Posterior cingulate gyrus (tissue), 11 donors: Measurements from ENCODE around the gene EPHA10.
"Not testable (repeated sequence)": the region's sequence is repeated elsewhere in the genome, so short reads cannot be mapped to it uniquely, and the experiment has no call there.

Experiments
- DNase-seq, 10 donors: peaks; one replicate each; pipeline versions ENCODE4 v3.0.0 to v3.0.0-alpha.2; 2020 to 2021; ENCODE audit warnings: mixed read lengths in 3 of 10
- intact Hi-C: fragments of 100-400 bp; cut with DNase I; formaldehyde crosslinking; loops from one replicate; pipeline ENCODE4 v1.15.1; 2023

Gene EPHA10

DNA sequence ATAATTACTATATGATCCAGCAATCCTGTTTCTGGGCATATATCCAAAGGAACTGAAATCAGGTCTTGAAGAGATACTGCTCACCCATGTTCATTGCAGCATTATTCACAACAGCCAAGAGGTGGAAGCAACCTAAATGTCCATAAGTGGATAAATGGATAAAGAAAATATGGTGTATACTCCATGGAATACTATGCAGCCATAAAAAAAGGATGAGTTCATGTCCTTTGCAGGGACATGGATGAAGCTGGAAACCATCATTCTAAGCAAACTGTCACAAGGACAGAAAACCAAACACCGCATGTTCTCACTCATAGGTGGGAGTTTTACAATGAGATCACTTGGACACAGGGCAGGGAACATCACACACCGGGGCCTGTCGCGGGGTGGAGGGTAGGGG is 26.3 kb downstream of the EPHA10 start:
- intact Hi-C loops, DNase-seq: not testable (repeated sequence)

DNA sequence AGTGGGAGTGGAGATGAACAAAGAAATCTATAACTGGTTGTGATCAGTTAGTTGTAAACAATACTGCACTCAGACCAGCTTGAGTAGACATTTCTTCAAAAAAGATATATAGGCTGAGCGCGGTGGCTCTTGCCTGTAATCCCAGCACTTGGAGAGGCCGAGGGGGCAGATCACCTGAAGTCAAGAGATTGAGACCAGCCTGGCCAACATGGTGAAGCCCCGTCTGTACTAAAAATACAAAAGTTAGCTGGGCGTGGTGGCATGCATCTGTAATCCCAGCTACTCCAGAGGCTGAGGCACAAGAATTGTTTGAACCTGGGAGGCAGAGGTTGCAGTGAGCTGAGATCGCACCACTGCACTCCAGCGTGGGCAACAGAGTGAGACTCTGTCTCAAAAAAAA is 26.9 kb downstream of the EPHA10 start:
- intact Hi-C loops, DNase-seq: not testable (repeated sequence)

DNA sequence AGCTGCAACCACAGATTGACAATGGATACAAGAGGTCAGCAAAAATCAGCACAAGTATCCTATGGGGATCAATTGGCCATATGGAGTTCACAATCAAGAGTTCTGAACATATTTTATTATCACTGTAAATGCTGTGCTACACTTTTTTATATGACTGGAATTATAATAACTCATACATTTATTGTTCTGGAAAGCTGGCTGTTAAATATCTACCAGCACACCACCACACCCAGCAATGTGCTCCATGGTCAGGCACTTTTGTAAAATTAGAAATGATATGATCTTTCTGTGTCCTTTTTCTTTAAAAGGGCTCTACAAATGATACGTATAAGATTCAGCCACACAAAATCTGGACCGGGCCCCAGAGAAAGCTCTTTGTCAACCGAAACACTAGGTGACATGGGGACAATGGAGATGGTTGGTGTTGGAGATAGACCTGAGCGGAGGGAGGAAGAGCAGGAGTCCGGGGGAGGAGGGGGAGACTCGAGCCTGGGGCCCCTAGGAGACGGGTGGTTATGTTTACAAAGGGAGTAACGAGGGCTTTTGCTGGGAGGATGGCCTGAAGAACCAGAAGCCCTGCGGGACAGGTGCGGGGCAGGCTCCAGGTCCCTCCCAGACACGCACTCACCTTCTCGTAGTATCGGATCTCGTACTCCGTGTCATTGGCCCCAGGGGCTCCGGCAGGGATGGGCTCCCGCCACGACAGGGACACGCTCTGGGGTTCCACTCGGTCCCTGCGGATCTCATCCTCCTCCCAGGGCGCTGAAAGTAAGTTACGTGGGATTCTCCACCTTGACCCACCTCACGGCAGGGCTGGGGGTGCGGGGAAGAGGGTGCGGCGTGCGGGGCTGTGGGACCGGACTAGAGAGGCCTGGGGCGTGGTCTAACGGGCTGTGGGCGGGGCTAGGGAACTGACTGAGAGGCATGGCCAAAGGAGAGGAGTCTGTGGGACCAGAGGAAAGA is 30.0 kb downstream of the EPHA10 start:
- intact Hi-C loops: no loop called here
- DNase-seq: peak in 1 of 10 donors; percentile 33

DNA sequence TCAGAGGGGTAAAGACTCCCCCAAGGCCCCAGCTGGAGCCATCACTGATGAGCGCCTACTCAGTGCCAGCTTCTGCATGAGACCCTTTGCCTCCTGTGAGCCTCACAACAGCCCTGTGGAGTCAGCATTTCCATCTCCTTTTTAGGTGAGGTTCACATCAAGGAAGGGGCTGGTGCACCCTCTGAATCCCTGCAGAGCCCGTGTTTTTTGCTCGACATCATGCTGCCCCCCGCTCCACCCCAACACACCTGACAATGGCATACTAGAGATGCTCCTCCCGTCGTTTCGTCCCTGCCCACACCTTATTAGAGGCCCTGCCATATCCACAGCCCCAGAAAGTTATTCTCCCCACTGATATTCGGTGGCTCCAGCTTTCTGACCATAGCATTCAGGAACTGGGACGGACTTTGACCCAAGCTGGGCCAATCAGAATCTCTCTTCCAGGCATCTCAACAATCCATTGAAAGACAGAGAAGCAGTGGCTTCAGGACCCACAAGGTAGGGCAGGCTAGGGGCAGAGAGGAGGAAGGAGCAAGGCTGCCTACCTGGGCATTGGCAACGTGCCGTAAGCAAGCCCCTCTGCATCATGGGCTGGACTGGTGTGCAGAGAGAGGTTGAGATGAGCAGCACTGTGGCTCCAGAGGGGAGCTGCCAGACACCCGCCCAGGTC is 32.7 kb downstream of the EPHA10 start:
- intact Hi-C loops: no loop called here
- DNase-seq: peak in 1 of 10 donors; percentile 59

DNA sequence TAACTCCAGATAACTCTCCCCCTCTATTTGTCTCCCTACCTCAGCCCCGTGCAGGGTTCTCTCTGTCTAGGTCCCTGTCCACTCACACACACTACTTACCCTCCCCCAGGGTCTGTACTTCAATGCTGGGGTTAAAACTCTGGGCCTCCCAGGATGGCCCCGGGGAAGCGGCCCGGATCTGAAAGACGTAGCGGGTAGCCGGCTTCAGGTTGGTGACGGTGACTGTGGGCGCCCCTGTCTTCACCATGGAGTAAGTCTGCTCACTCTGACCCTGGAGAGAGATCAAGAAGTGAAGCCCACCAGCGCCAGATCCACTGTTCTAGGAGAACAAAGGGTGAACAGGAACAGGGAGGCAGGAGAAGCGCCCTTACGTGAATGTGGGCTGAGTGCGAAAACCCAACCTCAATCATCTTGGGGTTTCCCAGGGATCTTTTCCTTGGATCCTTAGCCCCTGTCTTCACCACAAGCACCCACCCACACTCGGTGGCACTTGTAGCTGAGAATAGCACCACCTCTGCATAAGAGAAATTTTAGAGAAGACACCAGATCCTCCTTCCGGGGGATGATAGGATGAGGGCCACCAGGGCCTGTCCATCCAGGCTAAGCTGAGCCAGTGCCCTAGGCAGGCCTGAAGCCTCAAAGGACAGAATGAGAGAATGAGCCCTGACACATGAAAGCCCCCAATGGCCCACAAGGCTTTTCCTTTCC is 33.5 kb downstream of the EPHA10 start:
- intact Hi-C loops: no loop called here
- peak in 4 of 10 donors; percentile 57 to 90 (median 79) for DNase-seq

DNA sequence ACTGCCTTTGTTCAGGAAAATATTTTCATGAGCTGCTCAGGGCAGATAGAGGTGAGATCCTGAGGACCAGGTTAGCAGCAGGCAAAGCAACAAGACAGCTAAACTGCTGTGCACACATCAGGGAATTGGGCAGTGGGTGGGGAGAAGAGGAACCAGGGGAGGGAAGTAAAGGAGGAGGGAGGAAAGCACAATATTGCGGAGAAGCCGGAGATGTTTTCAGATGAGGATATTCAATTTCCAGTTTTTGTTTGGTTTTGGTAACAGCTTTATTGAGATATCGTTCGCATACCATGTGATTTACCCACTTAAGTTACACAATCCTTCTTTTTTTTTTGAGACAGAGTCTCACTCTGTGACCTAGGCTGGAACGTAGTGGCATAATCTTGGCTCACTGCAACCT is 34.5 kb downstream of the EPHA10 start:
- no peak for DNase-seq
- intact Hi-C loops: no loop called here

DNA sequence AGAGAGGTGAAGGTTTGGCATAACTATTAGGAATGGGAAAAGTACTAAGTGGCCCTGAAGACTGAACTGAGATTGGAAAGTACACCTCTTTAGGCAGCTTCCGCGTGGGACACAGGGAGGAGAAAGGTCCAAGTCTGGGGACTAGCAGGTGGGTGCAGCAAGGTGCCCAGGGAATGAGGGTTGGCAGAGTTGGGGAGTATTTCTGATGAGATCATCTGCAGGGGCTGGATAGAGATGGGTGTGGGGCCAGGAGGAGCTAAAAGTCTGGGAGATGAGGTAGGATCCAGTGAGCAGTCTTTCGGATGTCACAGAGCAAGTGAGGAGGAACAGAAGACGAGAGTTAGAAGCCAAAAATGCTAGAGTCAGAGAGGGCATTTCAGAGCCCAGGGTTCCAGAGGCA is 36.5 kb downstream of the EPHA10 start:
- peak in 1 of 10 donors; percentile 14 for DNase-seq
- intact Hi-C loops: no loop called here

DNA sequence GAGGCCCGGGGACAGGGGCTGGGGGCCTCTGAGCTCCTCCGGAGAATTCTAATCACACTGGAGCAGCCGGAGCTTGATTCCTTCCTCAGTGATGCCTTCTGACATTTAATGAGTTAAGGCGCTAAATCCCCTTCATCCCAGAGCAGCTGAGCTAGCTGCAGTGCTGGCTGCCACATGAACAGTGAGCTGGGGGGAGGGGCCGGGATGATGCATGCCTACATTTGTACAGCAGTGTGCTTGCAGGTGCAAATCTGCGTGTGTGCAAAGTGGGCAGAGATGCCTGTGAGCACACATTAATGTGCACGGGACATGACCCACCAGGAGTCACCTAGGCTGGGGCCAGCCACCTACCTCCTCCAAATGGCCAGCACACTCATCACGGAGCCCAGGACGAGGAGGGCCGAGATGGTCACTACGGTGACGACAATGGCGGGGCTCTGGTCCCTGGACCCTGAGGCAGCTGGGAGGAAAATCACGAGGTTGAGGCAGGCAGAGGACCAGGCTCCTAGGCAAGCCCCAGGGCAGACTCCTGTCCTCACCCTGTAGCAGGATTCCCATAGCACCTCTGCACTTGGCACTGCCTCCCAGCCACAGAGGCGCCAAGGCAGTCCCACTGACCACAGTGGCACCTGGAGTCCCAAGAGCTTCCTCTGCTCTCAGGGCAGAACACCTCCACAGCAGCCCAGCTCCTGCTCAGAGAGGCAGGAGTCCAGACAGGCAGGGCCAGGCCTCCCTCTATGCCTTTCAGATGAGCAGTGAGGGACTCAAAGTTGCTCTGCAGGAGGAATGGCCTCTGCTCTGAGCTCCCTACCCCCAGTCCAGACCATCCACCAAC is 38.0 kb downstream of the EPHA10 start:
- DNase-seq: peak in 4 of 10 donors; percentile 34 to 86 (median 82)
- intact Hi-C loops: no loop called here

DNA sequence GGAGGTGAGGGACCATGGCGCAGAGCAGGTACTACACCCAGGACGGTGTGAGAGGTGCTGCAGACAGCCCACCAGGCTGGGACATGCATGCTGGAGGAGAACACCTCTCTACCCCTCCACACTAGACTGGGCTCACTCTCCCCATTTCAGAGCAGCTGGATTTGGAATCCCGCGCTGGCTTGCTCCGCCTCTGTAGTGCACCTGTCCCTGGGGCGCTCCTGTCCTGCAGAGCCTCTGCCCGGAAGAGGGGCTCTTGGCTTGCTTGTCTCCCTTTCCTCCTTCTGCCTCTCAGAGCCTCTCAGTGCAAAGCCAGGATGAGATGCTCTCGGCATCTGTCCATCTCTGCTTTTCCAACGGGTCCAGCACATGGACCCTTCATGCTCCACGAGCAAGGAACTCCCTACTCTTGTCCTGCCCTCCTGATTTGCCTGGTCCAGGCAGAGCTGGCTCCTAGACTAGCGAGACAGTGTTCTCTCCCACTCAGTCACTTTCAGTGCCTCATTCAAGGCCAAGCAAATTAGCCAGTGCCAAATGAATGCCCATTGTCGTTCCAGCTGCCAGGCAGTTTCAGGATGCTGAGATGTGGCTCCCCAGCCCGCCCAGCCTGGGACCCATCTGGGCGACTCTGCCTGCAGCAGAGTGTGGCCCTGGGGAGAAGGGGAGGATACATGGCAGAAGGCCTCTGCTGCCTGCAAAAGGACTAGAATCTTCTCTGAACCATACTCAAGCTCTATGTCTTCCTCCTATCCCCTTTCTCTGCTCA is 38.9 kb downstream of the EPHA10 start:
- peak in 9 of 10 donors; percentile 35 to 92 (median 64) for DNase-seq
- intact Hi-C loops: no loop called here

DNA sequence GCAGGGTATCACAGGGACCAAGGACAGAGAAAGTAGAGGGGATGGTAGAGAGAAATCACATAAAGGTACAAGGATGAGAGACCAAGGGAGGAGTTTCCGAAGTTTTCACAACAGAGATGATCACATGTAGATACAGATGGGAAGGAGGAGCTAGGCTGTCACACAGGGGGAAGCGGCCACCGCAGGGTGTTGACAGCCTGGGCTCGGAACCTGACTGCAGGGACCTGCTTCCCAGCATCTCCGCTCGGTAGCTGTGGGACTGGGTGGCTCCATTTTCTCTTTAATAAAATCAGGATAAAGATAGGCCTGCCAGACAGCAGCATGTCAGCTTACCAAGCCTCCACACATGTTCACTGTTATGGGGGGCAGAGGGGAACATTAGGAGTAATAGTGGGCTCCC is 40.3 kb downstream of the EPHA10 start:
- peak in 1 of 10 donors; percentile 40 for DNase-seq
- intact Hi-C loops: no loop called here

DNA sequence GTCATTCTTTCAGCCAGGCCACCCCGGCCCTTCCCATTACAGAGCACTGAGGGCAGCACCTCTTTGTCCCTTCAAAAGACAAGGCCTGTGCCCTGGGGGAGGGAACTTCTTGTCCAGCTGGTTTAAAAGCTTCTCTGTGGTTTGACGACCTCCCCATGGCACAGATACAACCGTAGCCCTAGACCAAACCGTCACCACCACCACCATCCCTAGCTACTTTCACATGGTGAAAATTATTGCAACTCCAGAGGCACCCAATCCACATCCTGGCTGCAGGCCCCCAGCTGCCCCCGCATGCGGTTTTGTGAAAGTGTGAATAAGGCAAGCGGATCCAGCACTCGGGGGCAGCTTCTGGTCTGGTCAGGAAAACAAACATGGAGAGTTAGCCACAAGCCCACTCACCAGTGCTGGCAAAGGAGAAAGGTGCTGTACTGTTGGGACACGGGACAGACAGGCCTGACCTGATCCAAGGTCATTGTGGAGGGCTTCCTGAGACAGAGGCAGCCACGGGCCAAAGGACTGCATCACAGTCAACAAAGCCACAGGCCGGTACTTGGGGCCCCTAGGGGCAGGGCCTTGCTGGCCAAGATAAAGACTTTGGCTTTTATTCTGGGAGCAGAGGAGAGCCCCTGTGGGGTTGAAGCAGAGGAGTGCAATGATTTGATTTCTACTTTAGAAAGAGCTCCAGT is 41.4 kb downstream of the EPHA10 start:
- DNase-seq: peak in 2 of 10 donors; percentile 50 to 52
- intact Hi-C loops: no loop called here

DNA sequence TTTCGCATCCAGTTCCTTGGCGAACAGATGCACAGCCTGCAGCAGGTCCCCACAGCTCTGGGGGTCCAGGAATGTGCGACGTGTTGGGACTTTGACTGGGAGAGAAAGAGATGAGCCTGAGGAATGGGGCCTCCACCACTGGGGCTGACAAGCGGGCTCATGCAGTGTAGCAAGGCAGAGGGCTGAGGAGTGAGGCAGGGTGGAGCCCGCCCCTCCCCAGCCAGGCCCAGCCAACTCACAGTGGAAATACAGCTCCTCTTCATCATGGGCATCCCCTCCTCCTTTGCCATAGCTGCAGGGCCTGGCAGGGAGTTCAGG is 41.9 kb downstream of the EPHA10 start:
- intact Hi-C loops: no loop called here
- DNase-seq: peak in 2 of 10 donors; percentile 22 to 51

DNA sequence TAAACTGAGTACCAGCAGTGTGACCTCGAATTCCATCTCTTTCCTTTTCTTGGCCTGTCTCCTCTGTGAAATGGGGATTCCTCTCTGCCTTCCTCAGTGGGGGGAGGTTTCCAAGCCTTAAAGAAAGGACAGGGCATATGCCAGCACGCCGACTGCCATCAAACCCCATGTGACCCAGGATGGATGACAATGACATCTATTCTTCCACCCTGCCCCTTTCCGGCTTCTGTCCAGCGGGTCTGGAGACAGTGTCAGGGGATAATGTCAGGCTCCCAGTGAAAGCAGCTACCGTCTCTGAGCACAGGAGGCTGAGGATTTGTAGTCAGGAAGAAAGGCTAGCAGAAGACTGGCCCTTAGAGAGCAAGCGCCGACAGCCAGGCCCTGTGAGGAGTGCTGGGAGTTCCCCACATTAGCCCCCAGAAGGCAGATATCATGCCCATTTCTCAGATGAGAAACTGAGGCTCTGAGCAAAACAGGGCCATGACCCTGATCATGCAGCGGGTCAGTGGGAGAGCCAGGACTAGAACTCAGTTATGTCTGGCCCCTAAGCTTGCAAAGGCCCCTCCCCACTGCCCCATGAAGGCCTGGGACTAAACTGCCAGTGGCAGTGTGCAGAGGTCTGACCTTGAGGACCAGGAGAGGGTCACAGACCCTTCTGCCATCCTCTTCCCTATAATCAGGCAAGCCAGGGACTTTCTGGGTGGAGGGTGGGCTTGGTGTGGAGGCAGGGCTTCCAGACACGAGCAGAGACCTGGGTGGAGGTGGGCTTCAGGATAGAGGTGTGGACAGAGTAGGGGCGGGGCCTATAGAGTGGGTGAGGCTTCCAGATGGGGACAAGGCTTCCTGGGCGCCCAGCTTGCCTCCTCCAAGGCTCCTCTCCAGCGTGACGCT is 42.5 kb downstream of the EPHA10 start:
- intact Hi-C loops: no loop called here

DNA sequence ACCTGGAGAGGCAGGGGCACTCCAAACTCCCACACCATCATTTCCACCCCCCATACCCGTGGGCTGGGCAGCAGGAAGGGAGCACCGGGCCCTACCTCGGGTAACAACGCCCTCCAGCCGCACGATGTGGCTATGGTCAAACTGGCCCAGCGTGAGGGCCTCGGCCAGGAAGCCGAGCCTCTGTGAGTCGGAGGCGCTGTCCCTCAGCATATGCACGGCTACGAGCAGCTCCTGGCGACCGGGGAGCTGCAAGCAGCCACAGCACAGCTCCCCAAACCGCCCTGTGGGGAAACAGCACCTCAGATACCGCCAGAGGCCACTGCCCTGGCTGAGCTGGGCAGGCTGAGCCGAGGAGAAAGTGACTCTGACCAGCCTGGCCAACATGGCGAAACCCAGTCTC is 43.4 kb downstream of the EPHA10 start:
- DNase-seq: peak in 2 of 10 donors; percentile 67 to 78
- intact Hi-C loops: no loop called here

More for the DNA sequence above, 42.5 kb downstream of the EPHA10 start:
- peak in 8 of 10 donors; percentile 34 to 91 (median 74) for DNase-seq

DNA sequence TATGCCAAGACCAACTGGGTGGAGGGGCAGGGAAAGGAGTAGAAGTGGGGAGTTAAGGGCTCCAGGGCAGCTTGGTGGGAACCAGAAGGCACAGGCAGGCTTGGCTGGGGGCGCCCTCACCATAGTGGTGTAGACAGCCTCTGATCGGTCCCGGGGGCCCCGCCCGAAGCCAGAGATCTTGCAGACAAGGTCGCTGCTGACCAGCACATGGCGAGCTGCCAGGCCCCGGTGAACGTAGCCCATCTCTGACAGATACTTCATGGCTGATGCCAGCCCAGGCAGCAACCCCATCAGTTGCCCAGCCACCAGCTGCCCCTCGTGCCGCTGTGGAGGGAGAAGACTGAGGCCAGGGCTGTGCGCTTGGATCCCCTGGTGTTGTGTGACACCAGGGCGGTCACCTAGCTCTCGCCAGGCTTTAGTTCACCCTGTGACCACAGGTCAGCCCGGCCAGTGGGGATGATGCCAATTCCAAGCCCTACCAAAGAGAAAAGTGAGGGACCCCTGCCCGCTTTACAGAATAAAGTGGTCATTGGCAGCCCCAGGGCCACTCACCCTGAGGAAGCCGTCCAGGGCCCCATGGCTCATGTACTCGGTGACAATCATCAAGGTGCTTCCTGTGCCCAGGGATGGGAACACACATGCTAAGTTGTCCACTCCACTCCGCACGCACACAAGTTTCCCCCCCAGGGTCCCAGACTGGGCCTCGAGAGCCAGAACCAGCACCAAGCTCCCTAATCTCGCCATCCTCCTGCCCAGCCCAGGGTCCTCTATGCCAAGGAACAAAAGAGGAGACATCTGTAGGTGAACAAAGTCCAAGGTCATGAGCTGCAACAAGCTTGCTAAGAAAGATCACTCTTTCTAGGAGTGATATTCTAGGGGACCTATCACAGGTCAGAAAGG is 44.4 kb downstream of the EPHA10 start:
- peak in 2 of 10 donors; percentile 80 to 87 for DNase-seq
- intact Hi-C loops: no loop called here

DNA sequence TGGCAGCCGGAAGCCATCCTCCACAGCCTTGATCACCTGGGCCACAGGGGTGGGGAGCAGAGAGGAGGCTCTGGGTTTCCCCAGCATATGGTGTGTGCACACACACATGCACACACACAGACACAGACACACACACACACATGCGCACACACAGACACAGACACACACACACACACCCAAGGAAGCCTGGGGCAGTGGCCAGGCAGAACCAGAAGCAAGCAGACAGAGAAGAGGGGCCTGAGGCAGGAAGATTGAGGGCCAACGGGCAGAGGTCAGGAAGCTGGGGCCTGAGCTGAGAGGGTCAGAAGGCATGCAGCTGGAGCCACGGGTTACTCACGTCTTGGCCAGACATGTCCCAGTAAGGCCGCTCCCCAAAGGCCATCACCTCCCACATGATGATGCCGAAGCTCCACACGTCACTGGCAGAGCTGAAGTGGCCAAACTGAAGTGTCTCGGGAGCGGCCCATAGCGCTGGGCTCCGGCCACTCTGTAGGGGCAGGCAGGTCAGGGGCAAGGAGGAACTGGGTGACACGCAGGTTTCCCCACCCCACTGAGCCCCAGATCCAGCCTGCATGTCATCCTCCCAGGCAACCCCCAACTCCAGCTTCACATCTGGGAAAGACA is 45.2 kb downstream of the EPHA10 start:
- DNase-seq: peak in 2 of 10 donors; percentile 36 to 72
- intact Hi-C loops: no loop called here
